SU-DHL-6 (cell line): ENCODE results near the gene GPR22.

ENCODE experiments used
- CTCF ChIP-seq: fragments of 200-600 bp; sonication (generic); IDR thresholded peaks from one replicate; pipeline ENCODE4 v1.5.1; 2017; ENCODE audit warnings: antibody characterized with exemption, mild to moderate bottlenecking, low read length, moderate library complexity; ENCODE audit not compliant: insufficient read depth, poor library complexity, severe bottlenecking
- EZH2phosphoT487 ChIP-seq: fragments of 200-600 bp; sonication (generic), shearing (Covaris generic); conservative IDR thresholded peaks from 2 replicates; pipeline ENCODE4 v1.6.1; 2018; ENCODE audit warnings: mild to moderate bottlenecking, antibody characterized with exemption, low read length, moderate library complexity, mixed read lengths

- no peak for TF ChIP-seq CTCF
- no peak for TF ChIP-seq EZH2phosphoT487
These were observed 4.3 kb downstream of the GPR22 start for GRCh38 chr7:107474104-107474521.
